HepG2 (cell line): Measurements from ENCODE around the gene RAD9A. TPM values are rescaled to one million over a fixed set of nuclear protein-coding genes. Genes with fewer than 3 reads are reported as not detected.

Experiments used
- ATM ChIP-seq: fragments of 450-650 bp; IDR thresholded peaks from 2 replicates; pipeline ENCODE4 v1.7.1; 2017; ENCODE audit warnings: mild to moderate bottlenecking, borderline replicate concordance
- ELF1 ChIP-seq: sonication (generic); formaldehyde crosslinking; IDR thresholded peaks from 2 replicates; pipeline ENCODE4 v1.4.0; 2020; ENCODE audit warnings: missing genetic modification reagents
- ETV5 ChIP-seq: IDR thresholded peaks from 2 replicates; pipeline ENCODE4 v1.6.1; 2018; ENCODE audit warnings: missing biosample characterization, missing genetic modification reagents, inconsistent platforms, borderline replicate concordance
- FUBP1 ChIP-seq: sonication (generic); formaldehyde crosslinking; IDR thresholded peaks from 2 replicates; pipeline ENCODE4 v1.5.1; 2020; ENCODE audit warnings: missing genetic modification reagents, mild to moderate bottlenecking, borderline replicate concordance
- GATAD2A ChIP-seq: IDR thresholded peaks from 2 replicates; pipeline ENCODE4 v1.6.1; 2016
- HDAC6 ChIP-seq: fragments of 200-600 bp; sonication (generic); IDR thresholded peaks from 2 replicates; pipeline ENCODE4 v1.7.0; 2017; ENCODE audit warnings: mild to moderate bottlenecking, antibody characterized with exemption, low read length, low read depth
- HOXA3 ChIP-seq: sonication (generic); formaldehyde crosslinking; IDR thresholded peaks from 2 replicates; pipeline ENCODE4 v1.5.0; 2020; ENCODE audit warnings: missing genetic modification reagents
- SETDB1 ChIP-seq: sonication (generic); formaldehyde crosslinking; IDR thresholded peaks from 2 replicates; pipeline ENCODE4 v1.5.1; 2020; ENCODE audit warnings: missing genetic modification reagents, mild to moderate bottlenecking, borderline replicate concordance
- SMAD3 ChIP-seq: sonication (generic); formaldehyde crosslinking; IDR thresholded peaks from 2 replicates; pipeline ENCODE4 v1.4.0; 2020; ENCODE audit warnings: missing genetic modification reagents
- SOX5 ChIP-seq: IDR thresholded peaks from 2 replicates; pipeline ENCODE4 v1.6.1; 2016; ENCODE audit warnings: borderline replicate concordance
- SP1 ChIP-seq, 2 experiments: fragments of 450-650 bp in 1 of 2; sonication (generic) in 1 of 2; formaldehyde crosslinking in 1 of 2; IDR thresholded peaks; 2 replicates each; pipeline versions ENCODE4 v1.4.0 to v1.6.1; 2016 to 2020; ENCODE audit warnings: missing genetic modification reagents in 1 of 2
- TEAD3 ChIP-seq: optimal IDR thresholded peaks from 2 replicates; pipeline ENCODE3; 2016; ENCODE audit warnings: borderline replicate concordance
- THAP11 ChIP-seq: IDR thresholded peaks from 2 replicates; pipeline ENCODE4 v1.6.1; 2016; ENCODE audit warnings: missing biosample characterization, missing genetic modification reagents
- UBTF ChIP-seq: sonication (generic); formaldehyde crosslinking; IDR thresholded peaks from 2 replicates; pipeline ENCODE4 v1.4.0; 2020; ENCODE audit warnings: mild to moderate bottlenecking, missing genetic modification reagents
- XRCC5 ChIP-seq: fragments of 200-400 bp; formaldehyde crosslinking; optimal IDR thresholded peaks from 2 replicates; pipeline ENCODE3; 2017; ENCODE audit warnings: mild to moderate bottlenecking, low read length
- YEATS2 ChIP-seq: sonication (generic); formaldehyde crosslinking; IDR thresholded peaks from 2 replicates; pipeline ENCODE4 v1.4.0; 2020; ENCODE audit warnings: missing genetic modification reagents, borderline replicate concordance
- ZMYM3 ChIP-seq: sonication (generic); formaldehyde crosslinking; IDR thresholded peaks from 2 replicates; pipeline ENCODE4 v1.5.1; 2020; ENCODE audit warnings: mild to moderate bottlenecking, missing genetic modification reagents
- ZNF740 ChIP-seq: sonication (generic); formaldehyde crosslinking; IDR thresholded peaks from 2 replicates; pipeline ENCODE4 v1.4.0; 2020; ENCODE audit warnings: missing genetic modification reagents
- polyA plus RNA-seq, 8 experiments: library from polyadenylated mRNA; depleted of rRNA in 3 of 8; stranded (reverse) in 7 of 8; unstranded in 1 of 8; fragments of >200 nt; fragmentation: Illumina TruSeq in 4 of 8; extraction: Trizol in 4 of 8; gene quantifications; 2 replicates each; pipeline versions ENCODE4 v1.2.1 to v1.2.3, GENCODE V29; 2011 to 2016; ENCODE audit warnings: low read depth in 4 of 8, missing spikeins in 1 of 8, mixed read lengths in 1 of 8; ENCODE audit not compliant: insufficient read depth in 1 of 8
- total RNA-seq, 5 experiments: library from RNA; depleted of rRNA; stranded (reverse); fragments of >200 nt; fragmentation: Illumina TruSeq; extraction: Trizol; gene quantifications; 2 replicates each; pipeline ENCODE4 v1.2.3, GENCODE V29; 2016; ENCODE audit warnings: low read depth in 1 of 5
- TF ChIP-seq, protein P1 (sequence below): sonication (generic); formaldehyde crosslinking; IDR thresholded peaks from 2 replicates; pipeline ENCODE4 v1.5.1; 2020; ENCODE audit warnings: mild to moderate bottlenecking, moderate library complexity, missing genetic modification reagents
- TF ChIP-seq, protein P2 (sequence below): sonication (generic); formaldehyde crosslinking; IDR thresholded peaks from 2 replicates; pipeline ENCODE4 v1.9.0; 2021; ENCODE audit warnings: missing genetic modification reagents, mild to moderate bottlenecking, borderline replicate concordance
- TF ChIP-seq, protein P3 (sequence below): sonication (generic); formaldehyde crosslinking; IDR thresholded peaks from 2 replicates; pipeline ENCODE4 v1.5.1; 2020; ENCODE audit warnings: missing genetic modification reagents, mild to moderate bottlenecking, borderline replicate concordance

The RAD9A gene
- total and polyA plus RNA-seq, 2 of the 13 experiments (the other 11 are each of a cell fraction or from before 2014, with no cell fraction given), result 10.1 to 15.7 TPM

DNA sequence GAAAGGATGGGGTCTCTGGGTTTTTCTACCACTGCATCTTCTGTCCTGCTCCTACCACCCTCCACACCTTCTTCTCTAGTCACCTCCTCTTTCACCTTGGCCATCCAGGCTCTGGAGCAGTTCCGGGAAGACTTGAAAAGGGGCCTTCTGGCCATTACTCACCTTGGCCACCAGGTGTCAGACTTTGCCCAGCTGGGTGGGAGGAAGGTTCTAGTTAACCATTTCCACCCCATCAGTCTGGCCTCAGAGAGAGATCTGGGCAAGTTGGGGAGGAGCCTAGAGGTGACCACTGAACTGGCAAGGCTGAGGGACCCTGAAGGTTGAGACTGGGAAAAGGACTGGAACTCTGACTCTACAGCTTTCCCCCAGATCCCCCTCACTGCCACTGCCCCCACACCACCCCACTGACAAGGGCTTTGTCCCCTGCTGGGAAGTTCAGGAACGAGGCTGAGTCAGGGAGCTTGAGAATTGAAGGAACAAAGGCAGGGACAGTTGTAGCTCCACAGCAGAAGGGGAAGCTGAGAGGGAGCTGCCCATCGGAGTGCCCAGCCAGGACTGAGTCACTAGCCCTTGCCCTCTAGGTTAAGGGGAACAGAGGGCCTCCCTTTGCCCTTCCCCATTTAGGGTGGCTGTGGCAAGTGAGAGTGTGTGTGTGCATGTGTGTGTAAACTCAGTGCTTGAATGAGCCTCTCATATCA lies 34.8 kb upstream of the RAD9A start (continued):
- no peak for TF ChIP-seq FUBP1 (CRISPR knock-in tag)
- TF ChIP-seq TEAD3 (CRISPR knock-in tag), result peak; percentile 61
- no peak for TF ChIP-seq SETDB1 (CRISPR knock-in tag)
- TF ChIP-seq GATAD2A (CRISPR knock-in tag), result peak; percentile 76
- TF ChIP-seq, protein P1, sequence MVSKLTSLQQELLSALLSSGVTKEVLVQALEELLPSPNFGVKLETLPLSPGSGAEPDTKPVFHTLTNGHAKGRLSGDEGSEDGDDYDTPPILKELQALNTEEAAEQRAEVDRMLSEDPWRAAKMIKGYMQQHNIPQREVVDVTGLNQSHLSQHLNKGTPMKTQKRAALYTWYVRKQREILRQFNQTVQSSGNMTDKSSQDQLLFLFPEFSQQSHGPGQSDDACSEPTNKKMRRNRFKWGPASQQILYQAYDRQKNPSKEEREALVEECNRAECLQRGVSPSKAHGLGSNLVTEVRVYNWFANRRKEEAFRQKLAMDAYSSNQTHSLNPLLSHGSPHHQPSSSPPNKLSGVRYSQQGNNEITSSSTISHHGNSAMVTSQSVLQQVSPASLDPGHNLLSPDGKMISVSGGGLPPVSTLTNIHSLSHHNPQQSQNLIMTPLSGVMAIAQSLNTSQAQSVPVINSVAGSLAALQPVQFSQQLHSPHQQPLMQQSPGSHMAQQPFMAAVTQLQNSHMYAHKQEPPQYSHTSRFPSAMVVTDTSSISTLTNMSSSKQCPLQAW, result peak; percentile 77
- peak; percentile 69 for TF ChIP-seq THAP11 (CRISPR knock-in tag)
- no peak for TF ChIP-seq ZNF740 (CRISPR knock-in tag)
- peak; percentile 40 for TF ChIP-seq ZMYM3
- TF ChIP-seq SOX5, result peak; percentile 19; the same call in 1 of the 2 replicates
- TF ChIP-seq HOXA3, result 0 out of 2 replicates have a peak, but pooled peaks have one; percentile 31
- peak; percentile 53; the same call in 1 of the 2 replicates for TF ChIP-seq YEATS2
- TF ChIP-seq, protein P2, sequence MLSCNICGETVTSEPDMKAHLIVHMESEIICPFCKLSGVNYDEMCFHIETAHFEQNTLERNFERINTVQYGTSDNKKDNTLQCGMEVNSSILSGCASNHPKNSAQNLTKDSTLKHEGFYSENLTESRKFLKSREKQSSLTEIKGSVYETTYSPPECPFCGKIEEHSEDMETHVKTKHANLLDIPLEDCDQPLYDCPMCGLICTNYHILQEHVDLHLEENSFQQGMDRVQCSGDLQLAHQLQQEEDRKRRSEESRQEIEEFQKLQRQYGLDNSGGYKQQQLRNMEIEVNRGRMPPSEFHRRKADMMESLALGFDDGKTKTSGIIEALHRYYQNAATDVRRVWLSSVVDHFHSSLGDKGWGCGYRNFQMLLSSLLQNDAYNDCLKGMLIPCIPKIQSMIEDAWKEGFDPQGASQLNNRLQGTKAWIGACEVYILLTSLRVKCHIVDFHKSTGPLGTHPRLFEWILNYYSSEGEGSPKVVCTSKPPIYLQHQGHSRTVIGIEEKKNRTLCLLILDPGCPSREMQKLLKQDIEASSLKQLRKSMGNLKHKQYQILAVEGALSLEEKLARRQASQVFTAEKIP (CRISPR knock-in tag), result no peak
- TF ChIP-seq HDAC6, result no peak
- peak; percentile 42; the same call in 1 of the 2 replicates for TF ChIP-seq ETV5 (CRISPR knock-in tag)
- TF ChIP-seq ELF1, result peak; percentile 74
- TF ChIP-seq UBTF (CRISPR knock-in tag), result 0 out of 2 replicates have a peak, but pooled peaks have one; percentile 31
- 0 out of 2 replicates have a peak, but pooled peaks have one; percentile 72 for TF ChIP-seq SMAD3
- no peak for TF ChIP-seq ATM
- TF ChIP-seq XRCC5, result peak; percentile 79
- no peak for TF ChIP-seq SP1 (IDR thresholded peaks at IDR 0.05)
- TF ChIP-seq SP1 (CRISPR knock-in tag; IDR thresholded peaks at IDR 0.05), result peak; percentile 40; the same call in 1 of the 2 replicates
- TF ChIP-seq, protein P3, sequence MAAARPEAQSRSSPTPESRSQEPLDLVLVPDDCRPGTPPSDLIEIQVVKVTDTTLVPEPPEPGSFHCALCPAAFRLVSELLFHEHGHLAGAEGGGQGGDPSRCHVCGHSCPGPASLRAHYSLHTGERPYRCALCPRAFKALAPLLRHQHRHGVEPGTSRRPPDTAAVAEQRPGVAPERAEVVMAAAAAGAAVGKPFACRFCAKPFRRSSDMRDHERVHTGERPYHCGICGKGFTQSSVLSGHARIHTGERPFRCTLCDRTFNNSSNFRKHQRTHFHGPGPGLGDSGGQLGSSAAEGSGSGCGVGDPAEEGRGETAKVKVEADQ (CRISPR knock-in tag), result no peak
